ENCODE results near the gene MYH9.

- TF ChIP-seq, protein P1, sequence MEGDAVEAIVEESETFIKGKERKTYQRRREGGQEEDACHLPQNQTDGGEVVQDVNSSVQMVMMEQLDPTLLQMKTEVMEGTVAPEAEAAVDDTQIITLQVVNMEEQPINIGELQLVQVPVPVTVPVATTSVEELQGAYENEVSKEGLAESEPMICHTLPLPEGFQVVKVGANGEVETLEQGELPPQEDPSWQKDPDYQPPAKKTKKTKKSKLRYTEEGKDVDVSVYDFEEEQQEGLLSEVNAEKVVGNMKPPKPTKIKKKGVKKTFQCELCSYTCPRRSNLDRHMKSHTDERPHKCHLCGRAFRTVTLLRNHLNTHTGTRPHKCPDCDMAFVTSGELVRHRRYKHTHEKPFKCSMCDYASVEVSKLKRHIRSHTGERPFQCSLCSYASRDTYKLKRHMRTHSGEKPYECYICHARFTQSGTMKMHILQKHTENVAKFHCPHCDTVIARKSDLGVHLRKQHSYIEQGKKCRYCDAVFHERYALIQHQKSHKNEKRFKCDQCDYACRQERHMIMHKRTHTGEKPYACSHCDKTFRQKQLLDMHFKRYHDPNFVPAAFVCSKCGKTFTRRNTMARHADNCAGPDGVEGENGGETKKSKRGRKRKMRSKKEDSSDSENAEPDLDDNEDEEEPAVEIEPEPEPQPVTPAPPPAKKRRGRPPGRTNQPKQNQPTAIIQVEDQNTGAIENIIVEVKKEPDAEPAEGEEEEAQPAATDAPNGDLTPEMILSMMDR (IDR thresholded peaks at IDR 0.05; ENCODE audit: low read length) = no peak
- no peak for TF ChIP-seq EZH2 (IDR thresholded peaks at IDR 0.05; ENCODE audit: borderline replicate concordance, low read length)
Measured at GRCh38 chr22:36364255-36365019, 23.3 kb downstream of the MYH9 start.

Measured in OCI-LY1 (cell line).